Transverse colon (tissue), 4 donors: ENCODE data around the gene HADHB.

Experiments
- CTCF ChIP-seq, 5 experiments: fragments of 200-600 bp in 3 of 5; fragments of 450-650 bp in 2 of 5; sonication (generic) in 3 of 5; IDR thresholded peaks; 1 replicate in 2 of 5; 2 replicates in 3 of 5; pipeline ENCODE4 v1.5.1; 2016 to 2017; ENCODE audit warnings: antibody characterized with exemption in 5 of 5, inconsistent platforms in 3 of 5, mild to moderate bottlenecking in 2 of 5, moderate library complexity in 1 of 5
- POLR2A ChIP-seq: fragments of 450-650 bp; IDR thresholded peaks from one replicate; pipeline ENCODE4 v1.6.1; 2016; ENCODE audit warnings: antibody characterized with exemption, mild to moderate bottlenecking, moderate library complexity
- POLR2AphosphoS5 ChIP-seq, 3 donors: sonication (generic); formaldehyde crosslinking; IDR thresholded peaks; one replicate each; pipeline ENCODE4 v1.6.1; 2016; ENCODE audit warnings: antibody characterized with exemption in 3 of 3

- no peak for TF ChIP-seq POLR2AphosphoS5 (IDR thresholded peaks at IDR 0.05)
- TF ChIP-seq CTCF (IDR thresholded peaks at IDR 0.05) = no peak
- no peak for TF ChIP-seq POLR2A
Observed at GRCh38 chr2:26292646-26293045, 47.9 kb downstream of the HADHB start.
